ENCODE data around the gene FAF1. TPM values are rescaled to one million over a fixed set of nuclear protein-coding genes. Genes with fewer than 3 reads are reported as not detected.
"Not testable (repeated sequence)": the region's sequence is repeated elsewhere in the genome, so short reads cannot be mapped to it uniquely, and the experiment has no call there.

FAF1 gene
- total RNA-seq, 2 experiments from 2014 or later, result 43.5 to 44.0 TPM

DNA sequence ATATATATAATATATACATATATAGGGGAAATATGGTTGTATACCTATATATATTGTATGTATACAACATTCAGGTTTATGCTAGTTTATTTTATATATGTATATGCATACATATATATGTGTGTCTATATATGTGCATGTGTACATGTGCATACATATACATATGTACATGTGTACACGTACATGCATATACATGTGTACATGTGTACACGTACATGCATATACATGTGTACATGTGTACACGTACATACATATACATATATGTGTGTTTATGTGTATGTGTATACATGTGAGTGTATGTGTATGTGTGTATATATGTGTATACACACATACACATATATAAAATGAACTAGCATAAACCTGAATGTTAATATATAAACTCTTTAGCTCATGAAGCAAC is 220.9 kb downstream of the FAF1 start:
- Mint-ChIP-seq H3K4me1 (ENCODE audit: low read depth) (peaks cover 1% of the 10 kb centered on the region), H3K36me3 (ENCODE audit: low read depth) (peaks cover 67% of the 10 kb centered on the region), H3K27me3 (no peaks in the 10 kb centered on the region), H3K9me3 (no peaks in the 10 kb centered on the region), H3K4me3 (no peak overlapping the region), H3K27ac (no peak overlapping the region)
- Histone ChIP-seq H3K36me3 (ENCODE audit: insufficient read depth, low read length) (peaks cover 8% of the 10 kb centered on the region), H3K27ac (ENCODE audit: low read depth in 1 of 2, low read length in 2 of 2) (no peak overlapping the region), H3K9me3 (ENCODE audit: control insufficient read depth in 1 of 2, insufficient read depth in 1 of 2, low read length in 2 of 2) (no peaks in the 10 kb centered on the region), H3K4me3 (ENCODE audit: low read length) (no peak overlapping the region), H3K27me3 (ENCODE audit: control insufficient read depth in 1 of 2, insufficient read depth in 2 of 2, low read length in 2 of 2) (no peaks in the 10 kb centered on the region), H3K4me1 (ENCODE audit: insufficient read depth, low read length) (no peaks in the 10 kb centered on the region)
- intact Hi-C loops (cut with DNase I, micrococcal nuclease), result no loop called here
- ATAC-seq (ENCODE audit: poor library complexity) (no peak), DNase-seq (no peak)
- CTCF ChIA-PET, result no interaction called here
- POLR2A ChIA-PET, result no interaction called here
- TF ChIP-seq, protein P1, sequence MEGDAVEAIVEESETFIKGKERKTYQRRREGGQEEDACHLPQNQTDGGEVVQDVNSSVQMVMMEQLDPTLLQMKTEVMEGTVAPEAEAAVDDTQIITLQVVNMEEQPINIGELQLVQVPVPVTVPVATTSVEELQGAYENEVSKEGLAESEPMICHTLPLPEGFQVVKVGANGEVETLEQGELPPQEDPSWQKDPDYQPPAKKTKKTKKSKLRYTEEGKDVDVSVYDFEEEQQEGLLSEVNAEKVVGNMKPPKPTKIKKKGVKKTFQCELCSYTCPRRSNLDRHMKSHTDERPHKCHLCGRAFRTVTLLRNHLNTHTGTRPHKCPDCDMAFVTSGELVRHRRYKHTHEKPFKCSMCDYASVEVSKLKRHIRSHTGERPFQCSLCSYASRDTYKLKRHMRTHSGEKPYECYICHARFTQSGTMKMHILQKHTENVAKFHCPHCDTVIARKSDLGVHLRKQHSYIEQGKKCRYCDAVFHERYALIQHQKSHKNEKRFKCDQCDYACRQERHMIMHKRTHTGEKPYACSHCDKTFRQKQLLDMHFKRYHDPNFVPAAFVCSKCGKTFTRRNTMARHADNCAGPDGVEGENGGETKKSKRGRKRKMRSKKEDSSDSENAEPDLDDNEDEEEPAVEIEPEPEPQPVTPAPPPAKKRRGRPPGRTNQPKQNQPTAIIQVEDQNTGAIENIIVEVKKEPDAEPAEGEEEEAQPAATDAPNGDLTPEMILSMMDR (IDR thresholded peaks at IDR 0.05), result no peak

GRCh38 chr1:50735443-50735842 is 224.6 kb downstream of the FAF1 start:
- Mint-ChIP-seq H3K27ac (no peak overlapping the region), H3K36me3 (ENCODE audit: low read depth) (peaks cover 56% of the 10 kb centered on the region), H3K4me1 (ENCODE audit: low read depth) (peaks cover 11% of the 10 kb centered on the region), H3K4me3 (no peak overlapping the region), H3K9me3 (no peaks in the 10 kb centered on the region), H3K27me3 (no peaks in the 10 kb centered on the region)
- H3K4me3 ChIP-seq (ENCODE audit: low read length), result no peak overlapping the region
- peaks cover 3% of the 10 kb centered on the region for H3K36me3 ChIP-seq (ENCODE audit: insufficient read depth, low read length)
- DNase-seq, result peak in 2 of 14 experiments; percentile 11 to 17
- peaks cover 3% of the 10 kb centered on the region for H3K4me1 ChIP-seq (ENCODE audit: insufficient read depth, low read length)
- no peaks in the 10 kb centered on the region for H3K9me3 ChIP-seq (ENCODE audit: control insufficient read depth in 1 of 2, insufficient read depth in 1 of 2, low read length in 2 of 2)
- ATAC-seq (ENCODE audit: poor library complexity), result no peak
- H3K27ac ChIP-seq (ENCODE audit: low read depth in 1 of 2, low read length in 2 of 2), result no peak overlapping the region
- no peaks in the 10 kb centered on the region for H3K27me3 ChIP-seq (ENCODE audit: control insufficient read depth in 1 of 2, insufficient read depth in 2 of 2, low read length in 2 of 2)
- TF ChIP-seq, protein P1 (IDR thresholded peaks at IDR 0.05), result peak; percentile 39
- CTCF ChIA-PET, result interaction anchor here (0.6 kb wide), 1 partner anchor 115 kb away, joined by 3 read pairs; no protein-coding TSS in a partner anchor
- intact Hi-C loops (cut with DNase I, micrococcal nuclease), result no loop called here
- POLR2A ChIA-PET, result no interaction called here

GRCh38 chr1:50727578-50727977 is 232.5 kb downstream of the FAF1 start:
- ATAC-seq (ENCODE audit: poor library complexity), result not testable (repeated sequence)
- peaks cover 23% of the 10 kb centered on the region for H3K4me1 ChIP-seq (ENCODE audit: insufficient read depth, low read length)

GRCh38 chr1:50724626-50725286 is 235.3 kb downstream of the FAF1 start:
- no peak overlapping the region for H3K4me3 ChIP-seq (ENCODE audit: low read length)
- no peaks in the 10 kb centered on the region for H3K27me3 ChIP-seq (ENCODE audit: control insufficient read depth in 1 of 2, insufficient read depth in 2 of 2, low read length in 2 of 2)
- DNase-seq (peak in 2 of 14 experiments; percentile 5 to 48), ATAC-seq (ENCODE audit: poor library complexity) (no peak)
- H3K4me1 ChIP-seq (ENCODE audit: insufficient read depth, low read length), result peaks cover 23% of the 10 kb centered on the region
- peak overlapping the region in 1 of 2 donors; percentile 6 for H3K27ac ChIP-seq (ENCODE audit: low read depth in 1 of 2, low read length in 2 of 2)
- H3K9me3 ChIP-seq (ENCODE audit: control insufficient read depth in 1 of 2, insufficient read depth in 1 of 2, low read length in 2 of 2), result no peaks in the 10 kb centered on the region
- H3K9me3 Mint-ChIP-seq, result no peaks in the 10 kb centered on the region
- CTCF ChIA-PET, result no interaction called here
- H3K27ac Mint-ChIP-seq, result peak overlapping the region; percentile 28
- POLR2A ChIA-PET, result no interaction called here
- intact Hi-C loops (cut with DNase I, micrococcal nuclease), result no loop called here
- TF ChIP-seq, protein P1 (IDR thresholded peaks at IDR 0.05), result no peak
- H3K27me3 Mint-ChIP-seq, result no peaks in the 10 kb centered on the region
- H3K4me3 Mint-ChIP-seq, result no peak overlapping the region
- H3K36me3 Mint-ChIP-seq (ENCODE audit: low read depth), result peaks cover 53% of the 10 kb centered on the region
- H3K36me3 ChIP-seq (ENCODE audit: insufficient read depth, low read length), result peaks cover 3% of the 10 kb centered on the region
- peaks cover 28% of the 10 kb centered on the region for H3K4me1 Mint-ChIP-seq (ENCODE audit: low read depth)

More at GRCh38 chr1:50727578-50727977, 232.5 kb downstream of the FAF1 start:
- Mint-ChIP-seq H3K36me3 (ENCODE audit: low read depth) (peaks cover 45% of the 10 kb centered on the region), H3K4me1 (ENCODE audit: low read depth) (peaks cover 28% of the 10 kb centered on the region)
- H3K4me3 ChIP-seq (ENCODE audit: low read length); H3K4me3 Mint-ChIP-seq; H3K27me3 Mint-ChIP-seq; CTCF ChIA-PET; H3K9me3 Mint-ChIP-seq; H3K36me3 ChIP-seq (ENCODE audit: insufficient read depth, low read length); H3K27me3 ChIP-seq (ENCODE audit: control insufficient read depth in 1 of 2, insufficient read depth in 2 of 2, low read length in 2 of 2); DNase-seq; intact Hi-C loops (cut with DNase I, micrococcal nuclease); H3K9me3 ChIP-seq (ENCODE audit: control insufficient read depth in 1 of 2, insufficient read depth in 1 of 2, low read length in 2 of 2); H3K27ac ChIP-seq (ENCODE audit: low read depth in 1 of 2, low read length in 2 of 2); POLR2A ChIA-PET; H3K27ac Mint-ChIP-seq: not testable (repeated sequence)
